K562 (cell line): ENCODE measurements around the gene RBM17.

Source experiments
- ATF7 ChIP-seq: fragments of 450-650 bp; IDR thresholded peaks from 2 replicates; pipeline ENCODE4 v1.7.1; 2014; ENCODE audit warnings: mild to moderate bottlenecking, moderate library complexity
- BMI1 ChIP-seq: fragments of 150-350 bp; IDR thresholded peaks from 2 replicates; pipeline ENCODE4 v1.6.1; 2014; ENCODE audit warnings: low read length
- JUN ChIP-seq, 2 experiments: sonication (generic) in 1 of 2; formaldehyde crosslinking in 1 of 2; IDR thresholded peaks; 2 replicates each; pipeline versions ENCODE4 v1.6.1 to v1.8.0; 2012 to 2022; ENCODE audit warnings: borderline replicate concordance in 2 of 2, mild to moderate bottlenecking in 2 of 2, improper control_type of control experiment in 1 of 2, low read depth in 1 of 2, low read length in 1 of 2, missing genetic modification reagents in 1 of 2
- NFIC ChIP-seq: fragments of 450-650 bp; IDR thresholded peaks from 2 replicates; pipeline ENCODE4 v1.6.1; 2017; ENCODE audit warnings: mild to moderate bottlenecking, inconsistent platforms
- NR2C2 ChIP-seq, 2 experiments: fragments of 200-800 bp in 1 of 2; sonication (Bioruptor generic) in 1 of 2; sonication (generic) in 1 of 2; formaldehyde crosslinking in 1 of 2; IDR thresholded peaks; 2 replicates each; pipeline versions ENCODE4 v1.6.1 to v1.8.0; 2016 to 2022; ENCODE audit warnings: mild to moderate bottlenecking in 1 of 2, missing compliant biosample characterization in 1 of 2, missing genetic modification characterization in 1 of 2, missing genetic modification reagents in 1 of 2
- NR2F6 ChIP-seq: fragments of 450-650 bp; formaldehyde crosslinking; IDR thresholded peaks from 2 replicates; pipeline ENCODE4 v1.4.0; 2020; ENCODE audit warnings: mild to moderate bottlenecking
- RBBP5 ChIP-seq: fragments of 200-600 bp; sonication (generic); IDR thresholded peaks from 2 replicates; pipeline ENCODE4 v1.6.1; 2012; ENCODE audit warnings: borderline replicate concordance, mild to moderate bottlenecking, low read length, control low read depth, inconsistent platforms; ENCODE audit not compliant: insufficient read depth, poor library complexity, severe bottlenecking
- SPI1 ChIP-seq: IDR thresholded peaks from 2 replicates; pipeline ENCODE4 v1.6.1; 2011; ENCODE audit warnings: low read depth, low read length, control low read depth, borderline replicate concordance
- STAT5B ChIP-seq: fragments of 250-450 bp; sonication (Bioruptor Pico); IDR thresholded peaks from 2 replicates; pipeline ENCODE4 v1.8.0; 2021; ENCODE audit warnings: mild to moderate bottlenecking, inconsistent platforms
- ZBTB7A ChIP-seq: IDR thresholded peaks from 2 replicates; pipeline ENCODE4 v1.6.1; 2011; ENCODE audit warnings: low read depth, mild to moderate bottlenecking, low read length, moderate library complexity, borderline replicate concordance; ENCODE audit not compliant: control insufficient read depth
- TF ChIP-seq, protein P1 (sequence below): fragments of 250-450 bp; sonication (Bioruptor Pico); IDR thresholded peaks from 2 replicates; pipeline ENCODE4 v1.9.0; 2021; ENCODE audit warnings: mild to moderate bottlenecking
- TF ChIP-seq, protein P2 (sequence below), 2 experiments: fragments of 450-650 bp in 1 of 2; sonication (generic) in 1 of 2; formaldehyde crosslinking in 1 of 2; IDR thresholded peaks in 1 of 2; conservative IDR thresholded peaks in 1 of 2; 2 replicates each; pipeline versions ENCODE4 v1.6.1 to v1.8.1; 2016 to 2023; ENCODE audit warnings: mild to moderate bottlenecking in 2 of 2, moderate library complexity in 2 of 2, inconsistent platforms in 1 of 2, missing genetic modification reagents in 1 of 2

DNA sequence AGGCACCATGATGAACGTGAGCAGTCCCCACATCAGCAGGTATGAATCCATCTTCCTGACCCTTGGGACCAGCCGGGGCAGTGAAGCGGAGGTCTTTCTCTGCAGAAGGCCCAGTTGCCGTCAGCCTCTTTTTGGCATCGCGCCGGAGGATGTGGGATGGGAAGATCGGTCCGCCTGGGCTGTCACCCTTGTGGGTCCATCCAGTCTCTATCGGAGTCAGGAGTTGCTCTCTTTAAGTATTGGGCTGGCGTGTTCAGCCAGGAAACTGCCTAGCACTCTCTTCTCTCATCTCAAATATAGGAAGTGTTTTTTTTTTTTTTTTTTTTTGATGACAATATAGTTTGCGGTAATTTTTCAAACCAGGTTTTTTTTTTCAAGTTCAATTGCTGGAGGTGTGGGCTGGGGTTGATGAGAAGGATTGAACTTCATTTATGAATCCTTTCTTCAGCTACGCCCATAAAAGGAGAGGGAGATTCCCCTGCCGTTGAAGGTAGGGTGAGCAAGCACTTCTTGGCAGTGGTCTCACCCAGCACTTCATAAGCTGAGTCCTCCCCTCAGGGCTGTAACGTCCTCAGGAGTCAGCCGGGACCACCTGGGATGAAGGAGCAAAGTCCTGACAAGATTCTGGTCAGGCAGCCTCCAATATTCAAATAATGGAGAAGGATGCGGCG, 26.6 kb upstream of the RBM17 start, which contains the start of gene IL2RA:
- TF ChIP-seq, protein P1, sequence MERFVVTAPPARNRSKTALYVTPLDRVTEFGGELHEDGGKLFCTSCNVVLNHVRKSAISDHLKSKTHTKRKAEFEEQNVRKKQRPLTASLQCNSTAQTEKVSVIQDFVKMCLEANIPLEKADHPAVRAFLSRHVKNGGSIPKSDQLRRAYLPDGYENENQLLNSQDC (CRISPR knock-in tag), result no peak
- TF ChIP-seq NR2F6 (no peak), SPI1 (no peak), NR2C2 (CRISPR knock-in tag; IDR thresholded peaks at IDR 0.05) (no peak), NR2C2 (tag; IDR thresholded peaks at IDR 0.05) (no peak), STAT5B (no peak), NFIC (no peak), RBBP5 (no peak), ATF7 (no peak), ZBTB7A (no peak), BMI1 (no peak), JUN (IDR thresholded peaks at IDR 0.05; ENCODE audit: borderline replicate concordance, low read depth, low read length) (no peak), JUN (CRISPR knock-in tag; IDR thresholded peaks at IDR 0.05; ENCODE audit: borderline replicate concordance) (no peak)
- TF ChIP-seq, protein P2, sequence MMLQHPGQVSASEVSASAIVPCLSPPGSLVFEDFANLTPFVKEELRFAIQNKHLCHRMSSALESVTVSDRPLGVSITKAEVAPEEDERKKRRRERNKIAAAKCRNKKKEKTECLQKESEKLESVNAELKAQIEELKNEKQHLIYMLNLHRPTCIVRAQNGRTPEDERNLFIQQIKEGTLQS (IDR thresholded peaks at IDR 0.05), result no peak
- TF ChIP-seq, protein P2 (CRISPR knock-in tag; conservative IDR thresholded peaks at IDR 0.05), result no peak
